SK-N-SH treated with all-trans-retinoic acid at 6 μM for 48 hours (cell line): ENCODE measurements around the gene ACTL6B.

ENCODE experiments used
- ISL1 ChIP-seq: fragments of 250-450 bp; sonication (Bioruptor Pico); IDR thresholded peaks from 2 replicates; pipeline ENCODE4 v2.1.2; 2022; ENCODE audit warnings: mild to moderate bottlenecking, moderate library complexity
- RARB ChIP-seq: fragments of 250-450 bp; sonication (Bioruptor Pico); IDR thresholded peaks from 2 replicates; pipeline ENCODE4 v1.8.0; 2021; ENCODE audit warnings: mild to moderate bottlenecking, moderate library complexity
- TCF4 ChIP-seq: fragments of 250-450 bp; sonication (Bioruptor Pico); IDR thresholded peaks from 2 replicates; pipeline ENCODE4 v1.8.0; 2021; ENCODE audit warnings: mild to moderate bottlenecking, moderate library complexity, borderline replicate concordance
- TOX ChIP-seq: fragments of 250-450 bp; sonication (Bioruptor Pico); IDR thresholded peaks from 2 replicates; pipeline ENCODE4 v1.8.0; 2021; ENCODE audit warnings: mild to moderate bottlenecking, moderate library complexity, borderline replicate concordance
- ZC3H10 ChIP-seq: fragments of 250-450 bp; sonication (Bioruptor Pico); IDR thresholded peaks from 2 replicates; pipeline ENCODE4 v1.5.1; 2021; ENCODE audit warnings: mild to moderate bottlenecking, moderate library complexity
- ZFP3 ChIP-seq: fragments of 250-450 bp; sonication (Bioruptor Pico); IDR thresholded peaks from 2 replicates; pipeline ENCODE4 v1.5.0; 2020; ENCODE audit warnings: mild to moderate bottlenecking, moderate library complexity
- ZFP30 ChIP-seq: fragments of 450-650 bp; formaldehyde crosslinking; IDR thresholded peaks from 2 replicates; pipeline ENCODE4 v1.5.0; 2022; ENCODE audit warnings: mild to moderate bottlenecking, moderate library complexity
- ZNF565 ChIP-seq: fragments of 450-650 bp; formaldehyde crosslinking; conservative IDR thresholded peaks from 2 replicates; pipeline ENCODE4 v1.5.0; 2020; ENCODE audit warnings: low read depth, mild to moderate bottlenecking, moderate library complexity
- TF ChIP-seq, protein P1 (sequence below): fragments of 250-450 bp; sonication (Bioruptor Pico); IDR thresholded peaks from 2 replicates; pipeline ENCODE4 v1.5.1; 2020; ENCODE audit warnings: low read depth, mild to moderate bottlenecking, moderate library complexity
- TF ChIP-seq, protein P2 (sequence below): fragments of 250-450 bp; sonication (Bioruptor Pico); IDR thresholded peaks from 2 replicates; pipeline ENCODE4 v1.5.0; 2020; ENCODE audit warnings: mild to moderate bottlenecking, moderate library complexity
- TF ChIP-seq, protein P3 (sequence below): fragments of 250-450 bp; sonication (Bioruptor Pico); IDR thresholded peaks from 2 replicates; pipeline ENCODE4 v1.8.0; 2020; ENCODE audit warnings: mild to moderate bottlenecking, moderate library complexity, borderline replicate concordance

DNA sequence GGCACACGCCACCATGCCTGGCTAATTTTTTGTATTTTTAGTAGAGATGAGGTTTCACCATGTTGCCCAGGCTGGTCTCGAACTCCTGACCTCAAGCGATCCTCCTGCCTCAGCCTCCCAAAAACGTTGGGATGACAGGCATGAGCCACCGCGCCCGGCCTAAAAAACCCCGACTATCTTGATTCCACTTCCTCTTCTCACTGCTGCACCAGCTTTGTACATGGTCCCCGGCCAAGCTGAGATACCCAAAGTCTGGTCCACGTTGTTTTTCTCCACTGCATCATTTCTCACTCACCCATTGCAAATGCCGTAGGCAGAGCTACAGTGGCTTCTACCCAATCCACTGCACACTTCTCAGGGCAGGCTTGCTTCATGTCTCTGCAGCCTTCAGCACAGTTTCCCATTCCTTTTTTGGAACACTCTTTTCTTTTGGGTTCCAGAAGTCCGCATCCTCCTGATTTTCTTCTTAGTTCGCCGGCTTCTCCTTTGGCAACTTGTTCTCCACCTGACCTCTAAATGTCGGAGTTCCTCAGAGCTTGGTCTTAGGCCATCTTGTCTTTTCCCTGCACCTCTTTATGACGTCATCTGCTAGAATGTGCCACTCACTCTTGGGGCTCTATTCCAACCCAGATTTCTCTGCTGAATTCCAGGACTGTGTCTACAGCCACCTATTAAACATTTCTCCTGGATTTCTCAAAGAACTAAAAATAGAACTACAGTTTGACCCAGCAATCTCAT is 11.3 kb upstream of the ACTL6B start:
- TF ChIP-seq ISL1 (CRISPR knock-in tag) (no peak), ZC3H10 (no peak), TCF4 (CRISPR knock-in tag) (no peak), ZNF565 (CRISPR knock-in tag) (no peak), TOX (no peak), RARB (CRISPR knock-in tag) (no peak), ZFP30 (CRISPR knock-in tag) (no peak), ZFP3 (CRISPR knock-in tag) (no peak)
- TF ChIP-seq, protein P1, sequence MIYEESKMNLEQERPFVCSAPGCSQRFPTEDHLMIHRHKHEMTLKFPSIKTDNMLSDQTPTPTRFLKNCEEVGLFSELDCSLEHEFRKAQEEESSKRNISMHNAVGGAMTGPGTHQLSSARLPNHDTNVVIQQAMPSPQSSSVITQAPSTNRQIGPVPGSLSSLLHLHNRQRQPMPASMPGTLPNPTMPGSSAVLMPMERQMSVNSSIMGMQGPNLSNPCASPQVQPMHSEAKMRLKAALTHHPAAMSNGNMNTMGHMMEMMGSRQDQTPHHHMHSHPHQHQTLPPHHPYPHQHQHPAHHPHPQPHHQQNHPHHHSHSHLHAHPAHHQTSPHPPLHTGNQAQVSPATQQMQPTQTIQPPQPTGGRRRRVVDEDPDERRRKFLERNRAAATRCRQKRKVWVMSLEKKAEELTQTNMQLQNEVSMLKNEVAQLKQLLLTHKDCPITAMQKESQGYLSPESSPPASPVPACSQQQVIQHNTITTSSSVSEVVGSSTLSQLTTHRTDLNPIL, result no peak
- TF ChIP-seq, protein P2, sequence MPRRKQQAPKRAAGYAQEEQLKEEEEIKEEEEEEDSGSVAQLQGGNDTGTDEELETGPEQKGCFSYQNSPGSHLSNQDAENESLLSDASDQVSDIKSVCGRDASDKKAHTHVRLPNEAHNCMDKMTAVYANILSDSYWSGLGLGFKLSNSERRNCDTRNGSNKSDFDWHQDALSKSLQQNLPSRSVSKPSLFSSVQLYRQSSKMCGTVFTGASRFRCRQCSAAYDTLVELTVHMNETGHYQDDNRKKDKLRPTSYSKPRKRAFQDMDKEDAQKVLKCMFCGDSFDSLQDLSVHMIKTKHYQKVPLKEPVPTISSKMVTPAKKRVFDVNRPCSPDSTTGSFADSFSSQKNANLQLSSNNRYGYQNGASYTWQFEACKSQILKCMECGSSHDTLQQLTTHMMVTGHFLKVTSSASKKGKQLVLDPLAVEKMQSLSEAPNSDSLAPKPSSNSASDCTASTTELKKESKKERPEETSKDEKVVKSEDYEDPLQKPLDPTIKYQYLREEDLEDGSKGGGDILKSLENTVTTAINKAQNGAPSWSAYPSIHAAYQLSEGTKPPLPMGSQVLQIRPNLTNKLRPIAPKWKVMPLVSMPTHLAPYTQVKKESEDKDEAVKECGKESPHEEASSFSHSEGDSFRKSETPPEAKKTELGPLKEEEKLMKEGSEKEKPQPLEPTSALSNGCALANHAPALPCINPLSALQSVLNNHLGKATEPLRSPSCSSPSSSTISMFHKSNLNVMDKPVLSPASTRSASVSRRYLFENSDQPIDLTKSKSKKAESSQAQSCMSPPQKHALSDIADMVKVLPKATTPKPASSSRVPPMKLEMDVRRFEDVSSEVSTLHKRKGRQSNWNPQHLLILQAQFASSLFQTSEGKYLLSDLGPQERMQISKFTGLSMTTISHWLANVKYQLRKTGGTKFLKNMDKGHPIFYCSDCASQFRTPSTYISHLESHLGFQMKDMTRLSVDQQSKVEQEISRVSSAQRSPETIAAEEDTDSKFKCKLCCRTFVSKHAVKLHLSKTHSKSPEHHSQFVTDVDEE, result no peak
- TF ChIP-seq, protein P3, sequence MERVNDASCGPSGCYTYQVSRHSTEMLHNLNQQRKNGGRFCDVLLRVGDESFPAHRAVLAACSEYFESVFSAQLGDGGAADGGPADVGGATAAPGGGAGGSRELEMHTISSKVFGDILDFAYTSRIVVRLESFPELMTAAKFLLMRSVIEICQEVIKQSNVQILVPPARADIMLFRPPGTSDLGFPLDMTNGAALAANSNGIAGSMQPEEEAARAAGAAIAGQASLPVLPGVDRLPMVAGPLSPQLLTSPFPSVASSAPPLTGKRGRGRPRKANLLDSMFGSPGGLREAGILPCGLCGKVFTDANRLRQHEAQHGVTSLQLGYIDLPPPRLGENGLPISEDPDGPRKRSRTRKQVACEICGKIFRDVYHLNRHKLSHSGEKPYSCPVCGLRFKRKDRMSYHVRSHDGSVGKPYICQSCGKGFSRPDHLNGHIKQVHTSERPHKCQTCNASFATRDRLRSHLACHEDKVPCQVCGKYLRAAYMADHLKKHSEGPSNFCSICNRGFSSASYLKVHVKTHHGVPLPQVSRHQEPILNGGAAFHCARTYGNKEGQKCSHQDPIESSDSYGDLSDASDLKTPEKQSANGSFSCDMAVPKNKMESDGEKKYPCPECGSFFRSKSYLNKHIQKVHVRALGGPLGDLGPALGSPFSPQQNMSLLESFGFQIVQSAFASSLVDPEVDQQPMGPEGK (CRISPR knock-in tag), result no peak
